ENCODE measurements around the gene UGT1A3. TPM values are rescaled to one million over a fixed set of nuclear protein-coding genes. Genes with fewer than 3 reads are reported as not detected.

UGT1A3 gene
- not detected for total RNA-seq
- under 1 TPM in 1 of 3 donors, not detected in 2; 0.36 TPM for polyA plus RNA-seq

DNA sequence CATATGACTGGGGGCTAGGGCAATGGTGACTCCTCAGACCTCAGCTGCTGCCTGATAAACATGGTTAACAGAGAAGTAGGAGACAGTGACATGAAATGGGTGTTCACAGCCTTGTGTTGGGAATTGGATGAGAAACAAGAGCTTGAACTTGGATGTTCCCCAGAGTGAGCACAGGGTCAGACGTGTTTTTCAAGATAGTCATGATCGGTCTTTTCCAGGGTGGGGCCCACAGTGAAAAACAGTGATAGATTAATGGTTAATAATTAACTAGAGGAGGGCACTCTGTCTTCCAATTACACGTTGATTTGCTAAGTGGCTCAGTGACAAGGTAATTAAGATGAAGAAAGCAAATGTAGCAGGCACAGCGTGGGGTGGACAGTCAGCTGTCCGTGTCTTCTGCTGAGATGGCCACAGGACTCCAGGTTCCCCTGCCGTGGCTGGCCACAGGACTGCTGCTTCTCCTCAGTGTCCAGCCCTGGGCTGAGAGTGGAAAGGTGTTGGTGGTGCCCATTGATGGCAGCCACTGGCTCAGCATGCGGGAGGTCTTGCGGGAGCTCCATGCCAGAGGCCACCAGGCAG, at the start of gene UGT1A3:
TSS of gene UGT1A3 (plus strand) at position 320 of the 579 bp plus-strand sequence. CDS start at position 405, 85 bp downstream.
- no peak for DNase-seq

GRCh38 chr2:233679196-233679595, 49.6 kb upstream of the UGT1A3 start:
- Histone ChIP-seq H3K27me3 (no peaks in the 10 kb centered on the region), H3K27ac (no peak overlapping the region), H3K9me3 (no peaks in the 10 kb centered on the region), H3K4me3 (no peak overlapping the region), H3K36me3 (no peaks in the 10 kb centered on the region), H3K4me1 (no peaks in the 10 kb centered on the region)
- 34 to 67% methylated on average over 4 of the region's 4 CpGs for WGBS, 2 donors
- TF ChIP-seq, protein P1, sequence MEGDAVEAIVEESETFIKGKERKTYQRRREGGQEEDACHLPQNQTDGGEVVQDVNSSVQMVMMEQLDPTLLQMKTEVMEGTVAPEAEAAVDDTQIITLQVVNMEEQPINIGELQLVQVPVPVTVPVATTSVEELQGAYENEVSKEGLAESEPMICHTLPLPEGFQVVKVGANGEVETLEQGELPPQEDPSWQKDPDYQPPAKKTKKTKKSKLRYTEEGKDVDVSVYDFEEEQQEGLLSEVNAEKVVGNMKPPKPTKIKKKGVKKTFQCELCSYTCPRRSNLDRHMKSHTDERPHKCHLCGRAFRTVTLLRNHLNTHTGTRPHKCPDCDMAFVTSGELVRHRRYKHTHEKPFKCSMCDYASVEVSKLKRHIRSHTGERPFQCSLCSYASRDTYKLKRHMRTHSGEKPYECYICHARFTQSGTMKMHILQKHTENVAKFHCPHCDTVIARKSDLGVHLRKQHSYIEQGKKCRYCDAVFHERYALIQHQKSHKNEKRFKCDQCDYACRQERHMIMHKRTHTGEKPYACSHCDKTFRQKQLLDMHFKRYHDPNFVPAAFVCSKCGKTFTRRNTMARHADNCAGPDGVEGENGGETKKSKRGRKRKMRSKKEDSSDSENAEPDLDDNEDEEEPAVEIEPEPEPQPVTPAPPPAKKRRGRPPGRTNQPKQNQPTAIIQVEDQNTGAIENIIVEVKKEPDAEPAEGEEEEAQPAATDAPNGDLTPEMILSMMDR (IDR thresholded peaks at IDR 0.05): no peak
- TF ChIP-seq EP300 (IDR thresholded peaks at IDR 0.05) (no peak), POLR2AphosphoS5 (IDR thresholded peaks at IDR 0.05) (no peak), POLR2A (IDR thresholded peaks at IDR 0.05) (no peak)
- intact Hi-C loops (cut with DNase I): no loop called here
- no peak for DNase-seq

More for the DNA sequence above, at the start of gene UGT1A3:
- intact Hi-C loops (cut with DNase I): no loop called here
- no peaks in the 10 kb centered on the region for H3K9me3 ChIP-seq
- H3K27me3 ChIP-seq: no peaks in the 10 kb centered on the region
- H3K36me3 ChIP-seq: no peaks in the 10 kb centered on the region
- WGBS, 2 donors: 47 to 83% methylated on average over 8 of the region's 8 CpGs
- no peak for TF ChIP-seq POLR2AphosphoS5 (IDR thresholded peaks at IDR 0.05)
- no peak for TF ChIP-seq EP300 (IDR thresholded peaks at IDR 0.05)
- no peak for TF ChIP-seq POLR2A (IDR thresholded peaks at IDR 0.05)
- no peak within 1 kb of the TSS for H3K4me3 ChIP-seq
- H3K27ac ChIP-seq: no peak within 1 kb of the TSS
- no peaks in the 10 kb centered on the region for H3K4me1 ChIP-seq

DNA sequence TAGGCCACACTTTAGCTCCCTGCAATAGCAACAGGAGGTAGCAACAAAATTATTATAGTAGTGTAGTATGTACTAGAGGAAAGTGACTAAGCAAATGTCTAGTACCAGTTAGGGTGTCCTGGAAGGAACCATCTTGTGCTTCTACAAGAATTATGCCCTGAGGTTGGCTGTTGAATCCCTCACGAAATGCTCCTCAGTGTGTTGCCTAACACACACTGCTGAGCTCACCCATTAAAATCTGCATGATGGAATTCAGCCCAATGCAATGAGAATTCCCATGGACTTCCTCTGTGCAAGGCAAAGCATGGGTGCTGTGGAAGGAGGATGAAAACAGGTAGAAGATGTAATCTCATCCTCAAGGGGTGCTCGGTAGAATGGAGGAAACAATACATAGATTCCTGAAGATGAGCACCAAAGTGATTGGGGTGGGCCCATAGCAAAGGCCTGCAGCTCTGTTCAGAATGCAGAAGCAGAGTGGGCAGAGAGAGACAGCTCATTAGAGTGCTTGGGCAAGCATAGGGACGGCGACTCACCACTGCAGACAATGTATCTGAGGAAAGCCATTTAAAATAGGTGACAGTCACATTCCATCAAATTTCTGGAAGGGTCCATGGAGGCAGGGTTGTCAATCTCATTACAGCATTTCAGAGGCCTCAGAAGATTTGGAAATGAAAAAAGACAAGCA, 48.3 kb upstream of the UGT1A3 start:
- H3K36me3 ChIP-seq: no peaks in the 10 kb centered on the region
- WGBS, 2 donors: 86 to 87% methylated on average over 4 of the region's 4 CpGs
- H3K4me1 ChIP-seq: no peaks in the 10 kb centered on the region
- H3K27ac ChIP-seq: no peak overlapping the region
- no peaks in the 10 kb centered on the region for H3K9me3 ChIP-seq
- no peak for DNase-seq
- TF ChIP-seq EP300 (IDR thresholded peaks at IDR 0.05): no peak
- no peak for TF ChIP-seq POLR2A (IDR thresholded peaks at IDR 0.05)
- TF ChIP-seq, protein P1 (IDR thresholded peaks at IDR 0.05): no peak
- TF ChIP-seq POLR2AphosphoS5 (IDR thresholded peaks at IDR 0.05): no peak
- intact Hi-C loops (cut with DNase I): no loop called here
- H3K27me3 ChIP-seq: no peaks in the 10 kb centered on the region
- no peak overlapping the region for H3K4me3 ChIP-seq

GRCh38 chr2:233681521-233682099, 47.2 kb upstream of the UGT1A3 start, which contains the start of gene UGT1A7:
Gene UGT1A7, plus strand, starts transcription at chr2:233681901. Its CDS starts 37 bp downstream, at chr2:233681938.
- Histone ChIP-seq H3K27ac (no peak within 1 kb of the TSS), H3K36me3 (no peaks in the 10 kb centered on the region), H3K4me1 (no peaks in the 10 kb centered on the region), H3K4me3 (no peak within 1 kb of the TSS), H3K27me3 (no peaks in the 10 kb centered on the region), H3K9me3 (no peaks in the 10 kb centered on the region)
- intact Hi-C loops (cut with DNase I): no loop called here
- WGBS, 2 donors: 83 to 90% methylated on average over 5 of the region's 5 CpGs
- no peak for DNase-seq
- no peak for TF ChIP-seq EP300 (IDR thresholded peaks at IDR 0.05)

GRCh38 chr2:233684640-233685039, 44.2 kb upstream of the UGT1A3 start:
- Histone ChIP-seq H3K27me3 (no peaks in the 10 kb centered on the region), H3K36me3 (no peaks in the 10 kb centered on the region), H3K4me3 (no peak overlapping the region), H3K27ac (no peak overlapping the region), H3K4me1 (no peaks in the 10 kb centered on the region), H3K9me3 (no peaks in the 10 kb centered on the region)
- DNase-seq: no peak
- intact Hi-C loops (cut with DNase I): no loop called here
- 13 to 67% methylated on average over 1 of the region's 1 CpG for WGBS, 2 donors
- TF ChIP-seq POLR2AphosphoS5 (IDR thresholded peaks at IDR 0.05) (no peak), EP300 (IDR thresholded peaks at IDR 0.05) (no peak)

- intact Hi-C loops (cut with DNase I): no loop called here
- TF ChIP-seq, protein P1 (IDR thresholded peaks at IDR 0.05): no peak
- no peak for TF ChIP-seq EP300 (IDR thresholded peaks at IDR 0.05)
- no peak for TF ChIP-seq POLR2A (IDR thresholded peaks at IDR 0.05)
- no peak for TF ChIP-seq POLR2AphosphoS5 (IDR thresholded peaks at IDR 0.05)
- WGBS, 2 donors: 79 to 82% methylated on average over 5 of the region's 5 CpGs
These were observed 41.9 kb upstream of the UGT1A3 start for GRCh38 chr2:233686928-233687327.

More at GRCh38 chr2:233686928-233687327, 41.9 kb upstream of the UGT1A3 start:
- DNase-seq: no peak
- Histone ChIP-seq H3K27me3 (no peaks in the 10 kb centered on the region), H3K36me3 (no peaks in the 10 kb centered on the region), H3K4me1 (no peaks in the 10 kb centered on the region), H3K9me3 (no peaks in the 10 kb centered on the region), H3K27ac (no peak overlapping the region), H3K4me3 (no peak overlapping the region)
